ENCODE data around the gene C13orf46. TPM values are rescaled to one million over a fixed set of nuclear protein-coding genes. Genes with fewer than 3 reads are reported as not detected.
"Not testable (repeated sequence)": the region's sequence is repeated elsewhere in the genome, so short reads cannot be mapped to it uniquely, and the experiment has no call there.

The C13orf46 gene
- 0.90 TPM for polyA plus RNA-seq (2013, experiment 1 of 2; ENCODE audit: insufficient read length)
- 0.63 TPM for polyA plus RNA-seq (2013, experiment 2 of 2; ENCODE audit: insufficient read length)

- no peak for DNase-seq
Observed at GRCh38 chr13:113973218-113974164, at the start of gene C13orf46. TSS of gene C13orf46 (minus strand) at chr13:113974076. CDS start at chr13:113973997, 79 bp downstream.

- no peak for DNase-seq
Observed at GRCh38 chr13:114022876-114023275, 49.0 kb upstream of the C13orf46 start.

GRCh38 chr13:114022309-114022669 lies 48.4 kb upstream of the C13orf46 start:
- DNase-seq: no peak

GRCh38 chr13:114021464-114022308 lies 47.8 kb upstream of the C13orf46 start:
- no peak for DNase-seq

GRCh38 chr13:114020750-114021463 lies 47.0 kb upstream of the C13orf46 start:
- no peak for DNase-seq

GRCh38 chr13:114020134-114020533 lies 46.3 kb upstream of the C13orf46 start:
- not testable (repeated sequence) for DNase-seq

GRCh38 chr13:114019367-114019766 lies 45.5 kb upstream of the C13orf46 start:
- DNase-seq: no peak

GRCh38 chr13:114018461-114019055 lies 44.7 kb upstream of the C13orf46 start:
- DNase-seq: no peak

GRCh38 chr13:114017966-114018365 lies 44.1 kb upstream of the C13orf46 start:
- no peak for DNase-seq

GRCh38 chr13:114017028-114017630 lies 43.3 kb upstream of the C13orf46 start:
- peak; percentile 37 for DNase-seq

- no peak for DNase-seq
Observed at GRCh38 chr13:114016321-114017027, 42.6 kb upstream of the C13orf46 start.

GRCh38 chr13:114015969-114016295 lies 42.1 kb upstream of the C13orf46 start:
- no peak for DNase-seq

GRCh38 chr13:114015111-114015968 lies 41.5 kb upstream of the C13orf46 start:
- DNase-seq: no peak

GRCh38 chr13:114013952-114014629 lies 40.2 kb upstream of the C13orf46 start:
- DNase-seq: no peak

- DNase-seq: no peak
Observed at GRCh38 chr13:114013336-114013735, 39.5 kb upstream of the C13orf46 start.

- no peak for DNase-seq
Observed at GRCh38 chr13:114012921-114013320, 39.0 kb upstream of the C13orf46 start.

- no peak for DNase-seq
Observed at GRCh38 chr13:114012141-114012540, 38.3 kb upstream of the C13orf46 start.

- no peak for DNase-seq
Observed at GRCh38 chr13:114011226-114011625, 37.4 kb upstream of the C13orf46 start.

- DNase-seq: no peak
Observed at GRCh38 chr13:114010401-114011101, 36.7 kb upstream of the C13orf46 start.

All from fibroblast of skin of scalp (primary cell).